Sigmoid colon (tissue), 7 donors: ENCODE results near the gene CHRM4. TPM values are rescaled to one million over a fixed set of nuclear protein-coding genes. Genes with fewer than 3 reads are reported as not detected.

Experiments
- DNase-seq: peaks from one replicate; pipeline ENCODE4 v3.0.0-alpha.2; 2019
- H3K27ac ChIP-seq, 4 donors: fragments of 200-600 bp; sonication (generic); one replicate each; pipeline ENCODE4 v1.5.1; 2016 to 2019; ENCODE audit warnings: mild to moderate bottlenecking in 1 of 4
- H3K27me3 ChIP-seq, 3 donors: fragments of 200-600 bp; sonication (generic); one replicate each; pipeline ENCODE4 v1.5.1; 2019; ENCODE audit warnings: mild to moderate bottlenecking in 1 of 3
- H3K36me3 ChIP-seq, 4 donors: fragments of 200-600 bp; sonication (generic); one replicate each; pipeline ENCODE4 v1.5.1; 2016 to 2019
- H3K4me1 ChIP-seq, 4 donors: fragments of 200-600 bp; sonication (generic); one replicate each; pipeline ENCODE4 v1.5.1; 2017 to 2019
- H3K4me3 ChIP-seq, 4 donors: fragments of 200-600 bp; sonication (generic); one replicate each; pipeline ENCODE4 v1.5.1; 2017 to 2019; ENCODE audit warnings: mild to moderate bottlenecking in 2 of 4, moderate library complexity in 1 of 4
- H3K9me3 ChIP-seq, 4 donors: fragments of 200-600 bp in 3 of 4; sonication (generic) in 3 of 4; one replicate each; pipeline versions ENCODE4 v1.5.1 to v1.6.1; 2013 to 2019
- EP300 ChIP-seq, 4 donors: sonication (generic); formaldehyde crosslinking; IDR thresholded peaks; one replicate each; pipeline ENCODE4 v1.6.1; 2017; ENCODE audit warnings: antibody characterized with exemption in 4 of 4
- POLR2A ChIP-seq, 2 donors: fragments of 450-650 bp; IDR thresholded peaks; one replicate each; pipeline ENCODE4 v1.6.1; 2016; ENCODE audit warnings: antibody characterized with exemption in 2 of 2, mild to moderate bottlenecking in 2 of 2, moderate library complexity in 2 of 2
- POLR2AphosphoS5 ChIP-seq, 4 donors: sonication (generic); formaldehyde crosslinking; IDR thresholded peaks; one replicate each; pipeline ENCODE4 v1.6.1; 2017; ENCODE audit warnings: antibody characterized with exemption in 4 of 4
- WGBS, 2 donors: extraction: QIAGEN DNeasy Blood & Tissue Kit; methylation state at CpG; one replicate each; pipeline ENCODE4 v1.1.7; 2013; 5-methylcytosine and 5-hydroxymethylcytosine counted together
- intact Hi-C: fragments of 100-400 bp; cut with DNase I; formaldehyde crosslinking; loops from one replicate; pipeline ENCODE4 v1.15.1; 2023
- polyA plus RNA-seq, 3 donors: library from polyadenylated mRNA; stranded (reverse); fragments of 200-250 nt; gene quantifications; one replicate each; pipeline ENCODE4 v1.2.3, GENCODE V29; 2013
- total RNA-seq, 4 donors: library from RNA; depleted of rRNA; stranded (reverse); fragments of >200 nt; gene quantifications; one replicate each; pipeline ENCODE4 v1.1.0, GENCODE V29; 2016
- TF ChIP-seq, protein P1 (sequence below), 4 experiments: fragments of 450-650 bp in 3 of 4; fragments of 200-600 bp in 1 of 4; IDR thresholded peaks; one replicate each; pipeline ENCODE4 v1.5.1; 2016 to 2019; ENCODE audit warnings: antibody characterized with exemption in 4 of 4, mild to moderate bottlenecking in 3 of 4, moderate library complexity in 2 of 4
- donor health status: healthy with polysubstance abuse.
- donor health status: Bipolar disorder and iron deficiency.
- donor health status: healthy.

Gene CHRM4
- total and polyA plus RNA-seq, 7 donors: 0.55 to 5.4 (median 2.9) TPM; not detected in 1

DNA sequence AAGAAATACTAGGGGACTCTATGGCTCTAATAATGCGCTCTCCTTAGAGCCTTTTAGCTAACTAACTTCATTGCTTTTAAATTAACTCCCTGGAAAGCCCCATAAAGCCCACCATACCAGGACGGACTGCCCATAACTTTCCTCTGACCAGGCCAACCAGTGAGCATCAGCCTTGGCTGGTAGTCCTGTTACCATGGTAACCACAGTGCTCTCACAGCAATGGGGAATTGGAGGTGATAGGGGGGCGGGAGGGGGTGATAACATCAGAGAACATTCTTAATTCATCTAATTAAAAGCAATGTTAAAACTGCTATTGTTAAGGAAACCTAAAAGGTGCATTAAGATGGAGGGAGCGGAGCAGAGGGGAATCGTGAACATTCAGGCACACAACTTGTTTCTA lies 27.2 kb upstream of the CHRM4 start:
- WGBS, 2 donors: 95 to 98% methylated on average over 5 of the region's 5 CpGs
- H3K27ac ChIP-seq: no peak overlapping the region

DNA sequence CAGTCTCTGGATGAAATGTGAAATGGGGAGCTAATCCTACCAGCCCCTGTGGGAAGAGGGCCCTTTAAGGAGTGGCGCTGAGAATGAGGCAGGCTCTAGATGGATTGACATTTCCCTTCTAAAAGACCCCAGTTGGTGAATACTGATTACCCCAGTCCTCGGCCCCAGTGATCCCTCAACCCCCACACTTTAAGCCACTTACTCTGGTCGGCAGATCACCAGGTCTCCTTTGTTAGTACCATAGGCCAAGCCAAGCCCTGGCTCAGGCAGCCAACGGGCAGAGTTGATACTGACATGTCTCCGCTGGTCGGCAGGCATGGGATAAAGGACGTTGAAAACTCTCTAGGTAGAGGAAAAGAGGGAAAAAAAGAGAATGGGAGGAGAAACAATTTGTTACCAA lies 26.1 kb upstream of the CHRM4 start:
- WGBS, 2 donors: 91 to 94% methylated on average over 7 of the region's 7 CpGs
- no peak for TF ChIP-seq EP300 (IDR thresholded peaks at IDR 0.05)
- no peak for TF ChIP-seq POLR2AphosphoS5 (IDR thresholded peaks at IDR 0.05)
- TF ChIP-seq, protein P1, sequence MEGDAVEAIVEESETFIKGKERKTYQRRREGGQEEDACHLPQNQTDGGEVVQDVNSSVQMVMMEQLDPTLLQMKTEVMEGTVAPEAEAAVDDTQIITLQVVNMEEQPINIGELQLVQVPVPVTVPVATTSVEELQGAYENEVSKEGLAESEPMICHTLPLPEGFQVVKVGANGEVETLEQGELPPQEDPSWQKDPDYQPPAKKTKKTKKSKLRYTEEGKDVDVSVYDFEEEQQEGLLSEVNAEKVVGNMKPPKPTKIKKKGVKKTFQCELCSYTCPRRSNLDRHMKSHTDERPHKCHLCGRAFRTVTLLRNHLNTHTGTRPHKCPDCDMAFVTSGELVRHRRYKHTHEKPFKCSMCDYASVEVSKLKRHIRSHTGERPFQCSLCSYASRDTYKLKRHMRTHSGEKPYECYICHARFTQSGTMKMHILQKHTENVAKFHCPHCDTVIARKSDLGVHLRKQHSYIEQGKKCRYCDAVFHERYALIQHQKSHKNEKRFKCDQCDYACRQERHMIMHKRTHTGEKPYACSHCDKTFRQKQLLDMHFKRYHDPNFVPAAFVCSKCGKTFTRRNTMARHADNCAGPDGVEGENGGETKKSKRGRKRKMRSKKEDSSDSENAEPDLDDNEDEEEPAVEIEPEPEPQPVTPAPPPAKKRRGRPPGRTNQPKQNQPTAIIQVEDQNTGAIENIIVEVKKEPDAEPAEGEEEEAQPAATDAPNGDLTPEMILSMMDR (IDR thresholded peaks at IDR 0.05): no peak
- TF ChIP-seq POLR2A (IDR thresholded peaks at IDR 0.05): no peak
- Histone ChIP-seq H3K27me3 (no peaks in the 10 kb centered on the region), H3K36me3 (peaks cover 11 to 64% (median 30%) of the 10 kb centered on the region in 4 donors), H3K4me1 (no peaks in the 10 kb centered on the region), H3K4me3 (no peak overlapping the region), H3K27ac (no peak overlapping the region), H3K9me3 (no peaks in the 10 kb centered on the region)
- intact Hi-C loops: no loop called here
- no peak for DNase-seq

More for the DNA sequence above, 27.2 kb upstream of the CHRM4 start:
- intact Hi-C loops: no loop called here
- Histone ChIP-seq H3K4me3 (no peak overlapping the region), H3K27me3 (no peaks in the 10 kb centered on the region), H3K36me3 (peaks cover 11 to 56% (median 30%) of the 10 kb centered on the region in 4 donors), H3K9me3 (no peaks in the 10 kb centered on the region), H3K4me1 (no peaks in the 10 kb centered on the region)
- TF ChIP-seq EP300 (IDR thresholded peaks at IDR 0.05) (no peak), POLR2A (IDR thresholded peaks at IDR 0.05) (no peak), POLR2AphosphoS5 (IDR thresholded peaks at IDR 0.05) (no peak)
- TF ChIP-seq, protein P1 (IDR thresholded peaks at IDR 0.05): no peak
- no peak for DNase-seq

DNA sequence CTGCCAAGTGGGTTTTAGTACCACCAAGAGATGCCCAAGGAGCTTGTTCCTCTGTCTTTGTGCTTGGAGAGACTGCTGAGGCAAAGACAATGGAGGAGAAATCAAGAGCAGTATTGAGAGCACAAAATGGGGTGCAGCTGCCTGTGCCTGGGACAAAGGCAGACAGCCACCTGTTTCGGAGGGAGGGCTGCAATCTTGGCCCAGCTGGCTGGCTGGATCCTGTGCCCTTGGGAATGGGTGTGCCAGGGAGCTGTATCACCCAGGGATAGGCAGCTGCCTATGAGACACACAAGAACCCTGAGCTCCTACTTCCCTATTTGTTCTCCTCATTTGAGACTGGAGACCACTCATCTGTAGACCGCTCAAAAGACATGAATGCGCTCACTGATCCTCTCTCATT lies 23.3 kb upstream of the CHRM4 start:
- no peak overlapping the region for H3K27ac ChIP-seq
- H3K4me1 ChIP-seq: no peaks in the 10 kb centered on the region
- no peaks in the 10 kb centered on the region for H3K9me3 ChIP-seq
- H3K36me3 ChIP-seq: peaks cover 11 to 56% (median 27%) of the 10 kb centered on the region in 4 donors
- 62% methylated on average over 3 of the region's 3 CpGs for WGBS, 2 donors
- intact Hi-C loops: no loop called here
- H3K4me3 ChIP-seq: no peak overlapping the region
- H3K27me3 ChIP-seq: no peaks in the 10 kb centered on the region
- DNase-seq: no peak
- TF ChIP-seq EP300 (IDR thresholded peaks at IDR 0.05): no peak
- no peak for TF ChIP-seq POLR2A (IDR thresholded peaks at IDR 0.05)
- TF ChIP-seq, protein P1 (IDR thresholded peaks at IDR 0.05): no peak

DNA sequence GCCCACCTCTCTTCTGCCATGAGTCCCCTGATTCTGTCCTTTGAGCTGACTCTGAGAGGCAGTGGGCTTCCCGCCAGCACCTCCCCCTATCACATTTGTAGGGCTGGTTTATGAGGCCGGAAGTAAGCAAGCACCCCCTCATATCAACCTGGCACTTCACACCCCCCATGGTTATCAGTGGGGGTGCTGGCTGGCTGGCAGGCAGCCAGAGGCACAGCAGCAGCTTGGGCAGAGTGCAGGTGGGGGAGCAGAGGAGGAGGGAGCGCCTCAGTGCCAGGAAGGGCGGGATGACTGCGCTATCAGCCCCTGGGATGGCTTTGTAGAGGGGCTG lies 22.9 kb upstream of the CHRM4 start:
- no peak overlapping the region for H3K4me3 ChIP-seq
- WGBS, 2 donors: 87 to 96% methylated on average over 5 of the region's 5 CpGs
- intact Hi-C loops: no loop called here
- no peak overlapping the region for H3K27ac ChIP-seq
- H3K36me3 ChIP-seq: peaks cover 11 to 61% (median 30%) of the 10 kb centered on the region in 4 donors
- DNase-seq: no peak
- no peaks in the 10 kb centered on the region for H3K9me3 ChIP-seq
- no peaks in the 10 kb centered on the region for H3K4me1 ChIP-seq
- TF ChIP-seq EP300 (IDR thresholded peaks at IDR 0.05) (no peak), POLR2A (IDR thresholded peaks at IDR 0.05) (no peak), POLR2AphosphoS5 (IDR thresholded peaks at IDR 0.05) (no peak)
- TF ChIP-seq, protein P1 (IDR thresholded peaks at IDR 0.05): no peak
- no peaks in the 10 kb centered on the region for H3K27me3 ChIP-seq

DNA sequence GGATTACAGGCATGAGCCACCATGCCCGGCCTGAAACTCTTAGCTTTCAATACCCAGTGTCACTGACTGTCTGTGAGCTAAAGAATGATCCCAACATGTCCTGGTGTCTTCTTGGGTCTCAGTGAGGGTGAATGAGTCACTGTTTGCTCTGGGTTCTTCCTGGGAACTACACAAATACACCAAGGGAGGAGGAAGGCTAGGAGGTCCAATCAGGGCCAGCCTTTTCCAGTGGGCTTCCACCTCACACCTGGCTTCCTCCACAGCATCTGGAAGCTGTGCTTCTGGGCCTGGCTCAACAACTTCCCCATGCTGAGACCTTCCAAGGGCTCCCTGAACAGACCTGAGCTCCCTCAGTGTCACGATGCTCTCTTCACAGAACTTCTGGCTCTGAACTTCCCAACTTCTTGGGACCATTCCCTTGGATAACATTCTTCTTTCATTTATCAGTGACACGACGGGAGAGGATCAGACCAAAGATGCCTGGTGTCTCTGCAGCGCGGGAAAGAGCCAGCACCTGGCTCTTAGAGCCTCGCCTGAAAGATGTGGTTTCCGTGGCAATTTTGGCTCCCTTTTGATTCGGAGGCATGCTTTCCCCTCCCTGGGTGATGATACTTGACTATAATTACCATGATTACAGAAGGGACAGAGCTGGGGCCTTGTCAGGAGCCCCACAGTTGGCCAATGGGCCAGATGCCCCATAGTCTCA lies 22.3 kb upstream of the CHRM4 start:
- Histone ChIP-seq H3K27ac (no peak overlapping the region), H3K36me3 (peaks cover 11 to 66% (median 31%) of the 10 kb centered on the region in 4 donors), H3K4me3 (no peak overlapping the region), H3K27me3 (no peaks in the 10 kb centered on the region), H3K4me1 (no peaks in the 10 kb centered on the region), H3K9me3 (no peaks in the 10 kb centered on the region)
- intact Hi-C loops: no loop called here
- TF ChIP-seq POLR2A (IDR thresholded peaks at IDR 0.05) (no peak), EP300 (IDR thresholded peaks at IDR 0.05) (no peak), POLR2AphosphoS5 (IDR thresholded peaks at IDR 0.05) (no peak)
- TF ChIP-seq, protein P1 (IDR thresholded peaks at IDR 0.05): no peak
- DNase-seq: no peak
- WGBS, 2 donors: 85 to 96% methylated on average over 9 of the region's 9 CpGs
